Neural cell (in vitro differentiated cells): ENCODE results near the gene NCOA3. TPM values are rescaled to one million over a fixed set of nuclear protein-coding genes. Genes with fewer than 3 reads are reported as not detected.

Experiments
- H2AFZ ChIP-seq: fragments of 200-600, 300-800 bp; sonication (generic), shearing (Covaris generic); 2 replicates; pipeline ENCODE4 v1.6.0; 2014; ENCODE audit warnings: low read depth, mild to moderate bottlenecking, antibody characterized with exemption, low read length, moderate library complexity
- H3F3A ChIP-seq: fragments of 200-600 bp; shearing (Covaris generic); 2 replicates; pipeline ENCODE4 v1.6.1; 2016; ENCODE audit warnings: mild to moderate bottlenecking, moderate library complexity, mixed read lengths, antibody characterized with exemption, low read length; ENCODE audit not compliant: insufficient read depth, poor library complexity, severe bottlenecking
- H3K27ac ChIP-seq: fragments of 200-600, 300-800 bp; sonication (generic), shearing (Covaris generic); 2 replicates; pipeline ENCODE4 v1.5.1; 2014; ENCODE audit warnings: mild to moderate bottlenecking, low read length, moderate library complexity
- H3K27me3 ChIP-seq: fragments of 300-800, 200-600 bp; sonication (generic), shearing (Covaris generic); 2 replicates; pipeline ENCODE4 v1.6.0; 2014; ENCODE audit warnings: mild to moderate bottlenecking, low read depth, low read length, moderate library complexity; ENCODE audit not compliant: insufficient read depth
- H3K36me3 ChIP-seq: fragments of 300-800, 200-600 bp; sonication (generic), shearing (Covaris generic); 2 replicates; pipeline ENCODE4 v1.5.1; 2014; ENCODE audit warnings: mild to moderate bottlenecking, antibody characterized with exemption, low read length, moderate library complexity; ENCODE audit not compliant: insufficient read depth
- H3K4me2 ChIP-seq: fragments of 300-800, 200-600 bp; sonication (generic), shearing (Covaris generic); 2 replicates; pipeline ENCODE4 v1.6.0; 2014; ENCODE audit warnings: mild to moderate bottlenecking, low read length
- H3K4me3 ChIP-seq: fragments of 300-800, 200-600 bp; sonication (generic), shearing (Covaris generic); 2 replicates; pipeline ENCODE4 v1.5.1; 2014; ENCODE audit warnings: mild to moderate bottlenecking, low read length, moderate library complexity
- H3K79me2 ChIP-seq: fragments of 200-600 bp; shearing (Covaris generic); replicated peaks from 2 replicates; pipeline ENCODE4 v1.6.0; 2014; ENCODE audit warnings: mild to moderate bottlenecking, low read length, moderate library complexity; ENCODE audit not compliant: insufficient read depth
- H3K9ac ChIP-seq: fragments of 300-800, 200-600 bp; sonication (generic), shearing (Covaris generic); 2 replicates; pipeline ENCODE4 v1.6.1; 2016; ENCODE audit warnings: mild to moderate bottlenecking, low read length, mixed read lengths
- H3K9me2 ChIP-seq: fragments of 200-600 bp; shearing (Covaris generic); 2 replicates; pipeline ENCODE4 v1.6.1; 2016; ENCODE audit warnings: mild to moderate bottlenecking, low read length, mixed read lengths; ENCODE audit not compliant: insufficient read depth
- H3K9me3 ChIP-seq: fragments of 200-600, 300-800 bp; sonication (generic), shearing (Covaris generic); 2 replicates; pipeline ENCODE4 v1.6.1; 2016; ENCODE audit warnings: mild to moderate bottlenecking, mixed run types, low read length, moderate library complexity, mixed read lengths
- H4K20me1 ChIP-seq: fragments of 200-600 bp; shearing (Covaris generic); 2 replicates; pipeline ENCODE4 v1.6.1; 2016; ENCODE audit warnings: mild to moderate bottlenecking, mixed run types; ENCODE audit not compliant: insufficient read depth
- CTCF ChIP-seq: fragments of 450-650 bp; IDR thresholded peaks from 2 replicates; pipeline ENCODE4 v1.5.1; 2014; ENCODE audit warnings: antibody characterized with exemption, mild to moderate bottlenecking, moderate library complexity; ENCODE audit not compliant: poor library complexity, severe bottlenecking
- EP300 ChIP-seq: fragments of 450-650 bp; conservative IDR thresholded peaks from 2 replicates; pipeline ENCODE4 v1.6.1; 2014; ENCODE audit warnings: antibody characterized with exemption, mild to moderate bottlenecking, moderate library complexity; ENCODE audit not compliant: poor library complexity, severe bottlenecking
- EZH2 ChIP-seq: fragments of 200-600, 300-800 bp; shearing (Covaris generic), sonication (generic); IDR thresholded peaks from 2 replicates; pipeline ENCODE4 v1.6.1; 2014; ENCODE audit warnings: antibody characterized with exemption, low read length, borderline replicate concordance, mild to moderate bottlenecking; ENCODE audit not compliant: insufficient read depth, poor library complexity, severe bottlenecking
- MXI1 ChIP-seq: fragments of 450-650 bp; conservative IDR thresholded peaks from 2 replicates; pipeline ENCODE4 v1.6.1; 2014; ENCODE audit warnings: antibody characterized with exemption, mild to moderate bottlenecking; ENCODE audit not compliant: poor library complexity, severe bottlenecking
- POLR2AphosphoS5 ChIP-seq: IDR thresholded peaks from 2 replicates; pipeline ENCODE4 v1.6.1; 2012
- RAD21 ChIP-seq: fragments of 450-650 bp; conservative IDR thresholded peaks from 2 replicates; pipeline ENCODE4 v1.6.1; 2014; ENCODE audit warnings: antibody characterized with exemption, mild to moderate bottlenecking, moderate library complexity
- REST ChIP-seq: IDR thresholded peaks from 2 replicates; pipeline ENCODE4 v1.6.1; 2012; ENCODE audit warnings: borderline replicate concordance
- SMC3 ChIP-seq: fragments of 450-650 bp; conservative IDR thresholded peaks from 2 replicates; pipeline ENCODE4 v1.6.1; 2014; ENCODE audit warnings: antibody characterized with exemption, mild to moderate bottlenecking, moderate library complexity; ENCODE audit not compliant: poor library complexity
- TAF1 ChIP-seq: IDR thresholded peaks from 2 replicates; pipeline ENCODE4 v1.6.1; 2012; ENCODE audit warnings: low read depth
- polyA plus RNA-seq: library from polyadenylated mRNA; depleted of rRNA; stranded (reverse); fragments of >200 nt; gene quantifications from 2 replicates; pipeline ENCODE4 v1.2.3, GENCODE V29; 2014

NCOA3 gene
- polyA plus RNA-seq, 1 donor from 2014 or later = 14.2 TPM

GRCh38 chr20:47572105-47572729 lies 70.5 kb downstream of the NCOA3 start:
- no peak overlapping the region for H2AFZ ChIP-seq
- TF ChIP-seq SMC3 (no peak), REST (no peak)
- H3K4me3 ChIP-seq = no peak overlapping the region
- no peaks in the 10 kb centered on the region for H3K79me2 ChIP-seq
- H3K36me3 ChIP-seq = no peaks in the 10 kb centered on the region
- no peaks in the 10 kb centered on the region for H3K9me2 ChIP-seq
- H3K4me2 ChIP-seq = no peak overlapping the region
- H3F3A ChIP-seq = no peaks in the 10 kb centered on the region
- H3K27me3 ChIP-seq = no peaks in the 10 kb centered on the region
- H3K9me3 ChIP-seq = no peaks in the 10 kb centered on the region
- H3K9ac ChIP-seq = no peak overlapping the region
- H3K27ac ChIP-seq = no peak overlapping the region
- no peaks in the 10 kb centered on the region for H4K20me1 ChIP-seq

- Histone ChIP-seq H3K9ac (no peak overlapping the region), H3K36me3 (no peaks in the 10 kb centered on the region), H4K20me1 (no peaks in the 10 kb centered on the region), H3K27ac (no peak overlapping the region), H3K4me2 (no peak overlapping the region), H3K4me3 (no peak overlapping the region), H3K27me3 (no peaks in the 10 kb centered on the region), H3F3A (no peaks in the 10 kb centered on the region), H3K9me2 (no peaks in the 10 kb centered on the region), H3K79me2 (no peaks in the 10 kb centered on the region), H2AFZ (no peak overlapping the region), H3K9me3 (no peaks in the 10 kb centered on the region)
- TF ChIP-seq RAD21 (no peak), CTCF (no peak), MXI1 (no peak), TAF1 (no peak), SMC3 (no peak), EZH2 (no peak), EP300 (no peak), POLR2AphosphoS5 (no peak)
Observed at GRCh38 chr20:47573559-47573958, 71.9 kb downstream of the NCOA3 start.
